K562 (cell line): ENCODE measurements around the gene RC3H2. TPM values are rescaled to one million over a fixed set of nuclear protein-coding genes. Genes with fewer than 3 reads are reported as not detected.

ENCODE experiments used
- ATAC-seq: fragments of 200-7000 bp; cut with Tn5 transposase; 3 replicates; pipeline ENCODE4 v1.9.1; 2020; ENCODE audit warnings: moderate library complexity
- BruUV-seq: library from RNA; stranded (reverse); fragments of 400-500 nt; replicated peaks from 2 replicates; lab custom pipeline; 2021; lab: Mats Ljungman, UMichigan
- CTCF ChIA-PET: fragments of 300-600 bp; formaldehyde crosslinking; extraction: SDS; loops from one replicate; lab custom pipeline; 2021; ENCODE audit warnings: low intra/inter-chr PET ratio; lab: Yijun Ruan, JAX
- POLR2A ChIA-PET: fragments of 300-600, 350-650 bp; sonication (Branson Sonifier 250); formaldehyde crosslinking; extraction: SDS; loops from one replicate; lab custom pipeline; 2021; ENCODE audit warnings: antibody characterized with exemption, inconsistent platforms; lab: Yijun Ruan, JAX
- DNase-seq, 4 experiments: peaks; one replicate each; pipeline versions ENCODE4 v3.0.0 to v3.0.0-alpha.2; 2011 to 2018; ENCODE audit warnings: low spot score in 3 of 4, mixed read lengths in 3 of 4; ENCODE audit errors: extremely low read depth in 1 of 4
- FAIRE-seq: peaks from 2 replicates; lab custom pipeline; 2011; peaks lifted over from hg19 to GRCh38; lab: Jason Lieb, UNC
- H2AFZ ChIP-seq: 2 replicates; pipeline ENCODE4 v1.6.0; 2011; ENCODE audit warnings: low read depth, low read length, control low read depth, inconsistent platforms
- H3K27ac ChIP-seq: fragments of 200-600 bp; 3 replicates; pipeline ENCODE4 v1.8.0; 2011; ENCODE audit warnings: low read depth, mild to moderate bottlenecking, control low read depth, inconsistent platforms, low read length, moderate library complexity, mixed read lengths; ENCODE audit errors: extremely low read depth
- H3K27me3 ChIP-seq, 2 experiments: fragments of 300-600 bp in 1 of 2; 2 replicates in 1 of 2; 3 replicates in 1 of 2; pipeline versions ENCODE4 v1.6.0 to v1.8.0; 2011; ENCODE audit warnings: inconsistent platforms in 2 of 2, low read length in 2 of 2, mild to moderate bottlenecking in 1 of 2, mixed read lengths in 1 of 2, moderate library complexity in 1 of 2; ENCODE audit not compliant: control insufficient read depth in 2 of 2, insufficient read depth in 2 of 2
- H3K36me3 ChIP-seq: fragments of 300-600 bp; 3 replicates; pipeline ENCODE4 v1.8.0; 2011; ENCODE audit warnings: mild to moderate bottlenecking, low read length, inconsistent platforms; ENCODE audit not compliant: control insufficient read depth, insufficient read depth
- H3K4me1 ChIP-seq, 2 experiments: fragments of 200-600 bp in 1 of 2; replicated peaks in 1 of 2; 2 replicates in 1 of 2; 3 replicates in 1 of 2; pipeline versions ENCODE4 v1.5.1 to v1.8.0; 2011; ENCODE audit warnings: inconsistent platforms in 2 of 2, low read length in 2 of 2, mild to moderate bottlenecking in 1 of 2, mixed read lengths in 1 of 2, moderate library complexity in 1 of 2; ENCODE audit not compliant: control insufficient read depth in 2 of 2, insufficient read depth in 2 of 2
- H3K4me2 ChIP-seq: 2 replicates; pipeline ENCODE4 v1.6.1; 2011; ENCODE audit warnings: low read length, control low read depth, inconsistent platforms, mixed read lengths; ENCODE audit not compliant: insufficient read depth
- H3K4me3 ChIP-seq: fragments of 200-600 bp; sonication (generic), shearing (Covaris generic); 2 replicates; pipeline ENCODE4 v1.5.1; 2016; ENCODE audit warnings: control low read depth, inconsistent platforms
- H3K79me2 ChIP-seq: fragments of 200-600 bp; 3 replicates; pipeline ENCODE4 v1.8.0; 2011; ENCODE audit warnings: low read length, inconsistent platforms; ENCODE audit not compliant: control insufficient read depth, insufficient read depth
- H3K9ac ChIP-seq, 2 experiments: 2 replicates each; pipeline versions ENCODE4 v1.6.0 to v1.6.1; 2011; ENCODE audit warnings: low read depth in 2 of 2, low read length in 2 of 2, control low read depth in 1 of 2, inconsistent platforms in 1 of 2, mild to moderate bottlenecking in 1 of 2, mixed read lengths in 1 of 2; ENCODE audit not compliant: insufficient read depth in 1 of 2
- H3K9me1 ChIP-seq: one replicate; pipeline ENCODE4 v1.6.0; 2011; ENCODE audit warnings: inconsistent platforms, mild to moderate bottlenecking, low read length, moderate library complexity; ENCODE audit not compliant: control insufficient read depth, insufficient read depth
- H3K9me3 ChIP-seq: replicated peaks from 2 replicates; pipeline ENCODE4 v1.5.1; 2011; ENCODE audit warnings: low read depth, low read length, inconsistent platforms; ENCODE audit not compliant: control insufficient read depth, insufficient read depth
- H4K20me1 ChIP-seq: replicated peaks from 2 replicates; pipeline ENCODE4 v1.6.1; 2011; ENCODE audit warnings: low read length, inconsistent platforms, mixed read lengths; ENCODE audit not compliant: control insufficient read depth, insufficient read depth
- ETV6 ChIP-seq, 3 experiments: fragments of 150-350 bp in 1 of 3; sonication (generic) in 1 of 3; formaldehyde crosslinking in 1 of 3; IDR thresholded peaks; 2 replicates each; pipeline versions ENCODE4 v1.6.1 to v1.8.0; 2014 to 2022; ENCODE audit warnings: borderline replicate concordance in 2 of 3, low read depth in 2 of 3, antibody characterized with exemption in 1 of 3, low read length in 1 of 3, mild to moderate bottlenecking in 1 of 3, missing genetic modification reagents in 1 of 3
- HIVEP1 ChIP-seq: fragments of 250-450 bp; sonication (Bioruptor Pico); IDR thresholded peaks from 2 replicates; pipeline ENCODE4 v1.4.0; 2020; ENCODE audit warnings: mild to moderate bottlenecking
- NFXL1 ChIP-seq: fragments of 450-650 bp; formaldehyde crosslinking; IDR thresholded peaks from 2 replicates; pipeline ENCODE4 v1.4.0; 2021; ENCODE audit warnings: mild to moderate bottlenecking
- PML ChIP-seq: IDR thresholded peaks from 2 replicates; pipeline ENCODE4 v1.6.1; 2012; ENCODE audit warnings: low read length, inconsistent platforms
- SAFB ChIP-seq: fragments of 200-400 bp; formaldehyde crosslinking; IDR thresholded peaks from 2 replicates; pipeline ENCODE4 v1.6.1; 2017; ENCODE audit warnings: low read depth, low read length, borderline replicate concordance
- SMAD4 ChIP-seq: fragments of 250-450 bp; sonication (Bioruptor Pico); conservative IDR thresholded peaks from 2 replicates; pipeline ENCODE4 v1.8.0; 2021; ENCODE audit warnings: inconsistent platforms, mild to moderate bottlenecking, moderate library complexity
- TAF1 ChIP-seq: IDR thresholded peaks from 2 replicates; pipeline ENCODE4 v1.6.1; 2011; ENCODE audit warnings: mild to moderate bottlenecking, low read length, moderate library complexity; ENCODE audit not compliant: insufficient read depth, control insufficient read depth, severe bottlenecking; ENCODE audit errors: extremely low read depth
- U2AF2 ChIP-seq: fragments of 200-400 bp; formaldehyde crosslinking; optimal IDR thresholded peaks from 2 replicates; pipeline ENCODE3; 2017; ENCODE audit warnings: low read depth, mild to moderate bottlenecking, low read length
- WHSC1 ChIP-seq: IDR thresholded peaks from one replicate; pipeline ENCODE4 v1.6.1; 2012; ENCODE audit warnings: low read length, control low read depth, inconsistent platforms
- ZNF551 ChIP-seq: fragments of 250-450 bp; sonication (Bioruptor Pico); IDR thresholded peaks from 2 replicates; pipeline ENCODE4 v1.5.0; 2021; ENCODE audit warnings: mild to moderate bottlenecking, moderate library complexity
- ZNF592 ChIP-seq: fragments of 450-650 bp; IDR thresholded peaks from 2 replicates; pipeline ENCODE4 v1.6.1; 2017; ENCODE audit warnings: antibody characterized with exemption, mild to moderate bottlenecking
- ZNF740 ChIP-seq, 3 experiments: fragments of 200-800 bp in 1 of 3; sonication (Bioruptor generic) in 1 of 3; sonication (generic) in 1 of 3; formaldehyde crosslinking in 1 of 3; IDR thresholded peaks; 2 replicates each; pipeline versions ENCODE4 v1.6.1 to v1.8.0; 2016 to 2022; ENCODE audit warnings: mild to moderate bottlenecking in 2 of 3, missing compliant biosample characterization in 2 of 3, missing genetic modification characterization in 2 of 3, missing genetic modification reagents in 1 of 3
- ZNF830 ChIP-seq: fragments of 250-450 bp; sonication (Bioruptor Pico); IDR thresholded peaks from 2 replicates; pipeline ENCODE4 v1.5.0; 2021; ENCODE audit warnings: mild to moderate bottlenecking
- in situ Hi-C: fragments of 300-500 bp; cut with MboI; formaldehyde crosslinking; loops from 4 replicates; pipeline ENCODE4 v1.15.0; 2018; ENCODE audit warnings: inconsistent platforms, mixed read lengths
- intact Hi-C: fragments of 100-400 bp; cut with micrococcal nuclease; formaldehyde crosslinking; loops from 2 replicates; pipeline ENCODE4 v1.14.2; 2022
- polyA plus RNA-seq, 8 experiments: library from polyadenylated mRNA; depleted of rRNA in 4 of 8; stranded (reverse) in 5 of 8; unstranded in 3 of 8; fragments of >200 nt; fragmentation: Nextera tagmentation in 2 of 8; fragmentation: Illumina TruSeq in 1 of 8; extraction: Ambion mirVana in 2 of 8; extraction: Trizol in 1 of 8; gene quantifications; 2 replicates each; pipeline versions ENCODE4 v1.2.1 to v1.2.3, GENCODE V29; 2011 to 2014; ENCODE audit warnings: inconsistent platforms in 1 of 8, missing spikeins in 1 of 8
- total RNA-seq, 7 experiments: library from RNA; depleted of rRNA in 6 of 7; stranded (reverse); fragments of >200 nt in 6 of 7; fragmentation: Illumina TruSeq in 2 of 7; extraction: Trizol in 2 of 7; gene quantifications; 2 replicates each; pipeline versions ENCODE4 v1.2.1 to v1.2.3, GENCODE V29; 2011 to 2021; ENCODE audit warnings: low replicate concordance in 1 of 7

Gene RC3H2
- total and polyA plus RNA-seq, 9 of the 15 experiments (the other 6 are each of a cell fraction or from before 2014, with no cell fraction given) = 5.6 to 35.4 (median 18.6) TPM

- H3K9ac ChIP-seq = no peak overlapping the region
- no peaks in the 10 kb centered on the region for H3K9me1 ChIP-seq
- in situ Hi-C loops = loop anchor here (10.0 kb wide), 1 partner anchor 691 kb away; no protein-coding TSS in a partner anchor
- ChIA-PET POLR2A (interaction anchor here (0.7 kb wide), 1 partner anchor 176 kb away, joined by 3 read pairs; no protein-coding TSS in a partner anchor), CTCF (no interaction called here)
- no peaks in the 10 kb centered on the region for H4K20me1 ChIP-seq
- ATAC-seq = no peak
- no peaks in the 10 kb centered on the region for H3K27me3 ChIP-seq
- H3K79me2 ChIP-seq = peaks cover 4% of the 10 kb centered on the region; the same call in 1 of the 3 replicates
- intact Hi-C loops = no loop called here
- H3K27ac ChIP-seq = no peak overlapping the region
- H3K9me3 ChIP-seq = no peaks in the 10 kb centered on the region
- no peak for FAIRE-seq
- BruUV-seq = no TSS peak
- H3K4me3 ChIP-seq = no peak overlapping the region
- H3K4me2 ChIP-seq = no peak overlapping the region
- no peaks in the 10 kb centered on the region; a peak in 1 of 5 replicates for H3K4me1 ChIP-seq
- H3K36me3 ChIP-seq = peaks cover 29% of the 10 kb centered on the region; the same call in 2 of the 3 replicates
- H2AFZ ChIP-seq = no peak overlapping the region
- no peak for TF ChIP-seq HIVEP1 (CRISPR knock-in tag)
- no peak for TF ChIP-seq ETV6 (IDR thresholded peaks at IDR 0.05; ENCODE audit: borderline replicate concordance in 1 of 2, low read depth in 2 of 2, low read length in 1 of 2)
- no peak for TF ChIP-seq ETV6 (CRISPR knock-in tag; IDR thresholded peaks at IDR 0.05; ENCODE audit: borderline replicate concordance)
- no peak for TF ChIP-seq SMAD4
- no peak for TF ChIP-seq U2AF2
- TF ChIP-seq ZNF592 = no peak
- no peak for TF ChIP-seq TAF1
- TF ChIP-seq SAFB = no peak
- TF ChIP-seq ZNF740 (CRISPR knock-in tag; IDR thresholded peaks at IDR 0.05) = no peak
- no peak for TF ChIP-seq ZNF740 (tag; IDR thresholded peaks at IDR 0.05)
- TF ChIP-seq PML = no peak
- no peak for TF ChIP-seq NFXL1
- no peak for TF ChIP-seq WHSC1
- TF ChIP-seq ZNF830 (CRISPR knock-in tag) = no peak
- TF ChIP-seq ZNF551 (CRISPR knock-in tag) = no peak
- DNase-seq = no peak
Observed at GRCh38 chr9:122815544-122815943, 89.6 kb downstream of the RC3H2 start.
